ENCODE results near the gene TBC1D25. TPM values are rescaled to one million over a fixed set of nuclear protein-coding genes. Genes with fewer than 3 reads are reported as not detected.

Gene TBC1D25
- total and polyA plus RNA-seq, 2 of the 4 experiments (the other 2 are of a cell fraction) = 11.3 to 15.9 TPM

DNA sequence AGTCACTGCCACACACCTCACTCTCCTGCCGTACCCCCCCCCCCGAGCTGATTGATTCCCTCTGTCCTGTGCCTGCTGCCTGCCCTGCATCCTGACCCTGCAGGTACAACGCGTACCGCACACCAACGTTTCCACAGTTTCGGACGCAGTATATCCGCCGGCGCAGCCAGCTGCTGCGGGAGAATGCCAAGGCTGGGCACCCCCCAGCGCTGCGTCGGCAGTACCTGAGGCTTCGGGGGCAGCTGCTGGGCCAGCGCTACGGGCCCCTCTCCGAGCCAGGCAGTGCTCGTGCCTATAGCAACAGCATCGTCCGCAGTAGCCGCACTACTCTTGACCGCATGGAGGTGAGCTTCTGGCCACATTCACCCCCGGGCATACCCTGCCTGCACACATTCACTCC is 59.1 kb downstream of the TBC1D25 start:
- ATAC-seq (ENCODE audit: low read depth) = no peak

More for the DNA sequence above, 59.1 kb downstream of the TBC1D25 start:
- Histone ChIP-seq H3K9ac (ENCODE audit: low read depth, low read length) (peak overlapping the region; percentile 66), H3K14ac (replicated peaks; ENCODE audit: low read depth, low read length) (peak overlapping the region; percentile 75; the same call in 1 of the 2 replicates), H3K79me1 (ENCODE audit: low read depth in 1 of 2, low read length in 2 of 2) (peaks cover 3 to 10% of the 10 kb centered on the region in 2 experiments; a peak in 2 of 4 replicates), H2BK5ac (ENCODE audit: low read depth, low read length, poor library complexity, severe bottlenecking) (no peak overlapping the region), H4K91ac (ENCODE audit: insufficient read depth, low read depth, low read length) (peak overlapping the region; percentile 73; the same call in 1 of the 2 replicates), H3K23ac (ENCODE audit: low read depth, low read length) (no peak overlapping the region), H3K18ac (ENCODE audit: low read depth, low read length) (no peak overlapping the region), H2AK5ac (ENCODE audit: low read depth, low read length) (peak overlapping the region; percentile 78), H4K8ac (ENCODE audit: low read depth in 2 of 2, low read length in 2 of 2) (peak overlapping the region; percentile 75 to 86), H3K36me3 (ENCODE audit: control insufficient read depth, insufficient read depth, low read length) (peaks cover 18% of the 10 kb centered on the region; the same call in 1 of the 2 replicates), H3K4me3 (ENCODE audit: insufficient read depth, low read depth, low read length) (peak overlapping the region; percentile 62; the same call in 1 of the 2 replicates), H2AFZ (replicated peaks; ENCODE audit: low read length, poor library complexity) (peak overlapping the region; percentile 96), H3K9me1 (ENCODE audit: insufficient read depth, low read length) (no peaks in the 10 kb centered on the region), H2BK20ac (ENCODE audit: low read depth, low read length) (no peak overlapping the region), H3K4me2 (ENCODE audit: low read depth, low read length) (peak overlapping the region; percentile 93), H3K9me3 (ENCODE audit: control insufficient read depth, insufficient read depth, low read length) (no peaks in the 10 kb centered on the region), H3K27me3 (ENCODE audit: control insufficient read depth, insufficient read depth, low read length) (no peaks in the 10 kb centered on the region), H3K4ac (ENCODE audit: low read depth, low read length) (peak overlapping the region; percentile 93), H4K20me1 (ENCODE audit: insufficient read depth, low read length) (no peaks in the 10 kb centered on the region), H2BK120ac (ENCODE audit: low read depth, low read length) (no peak overlapping the region), H2AK9ac (replicated peaks; ENCODE audit: low read depth, low read length, poor library complexity) (peak overlapping the region; percentile 100), H3K56ac (ENCODE audit: extremely low read depth, insufficient read depth, low read length) (no peak overlapping the region), H3K27ac (ENCODE audit: insufficient read depth, low read length) (peak overlapping the region; percentile 47), H2BK15ac (ENCODE audit: low read depth, low read length) (no peak overlapping the region), H3K4me1 (ENCODE audit: control insufficient read depth, insufficient read depth, low read length) (0 out of 2 replicates have a peak, but pooled peaks cover 1% of the 10 kb centered on the region), H4K5ac (ENCODE audit: low read depth, low read length) (peak overlapping the region; percentile 89)
- CTCF ChIA-PET = interaction anchor here (0.6 kb wide), 2 partner anchors 38 to 1050 kb away, joined by 3 to 9 read pairs; no protein-coding TSS in a partner anchor
- 84% methylated on average over 13 of the region's 25 CpGs; no CpG with 5 or more reads in 1 of the 2 experiments for WGBS, 2 experiments (ENCODE audit: extremely low coverage in 2 of 2, insufficient read length in 1 of 2)
- in situ Hi-C loops (cut with MboI; ENCODE audit: low sequenced_read_pairs) = no loop called here
- intact Hi-C loops (cut with micrococcal nuclease) = no loop called here
- dilution Hi-C loops (cut with HindIII; ENCODE audit: low sequenced_read_pairs, unreplicated experiment) = no loop called here
- TF ChIP-seq CEBPB (IDR thresholded peaks at IDR 0.05; ENCODE audit: low read depth, low read length) (no peak), RAD21 (IDR thresholded peaks at IDR 0.05; ENCODE audit: low read length) (no peak), BHLHE40 (IDR thresholded peaks at IDR 0.05; ENCODE audit: low read depth, low read length) (no peak), CHD1 (IDR thresholded peaks at IDR 0.05; ENCODE audit: low read depth, low read length) (no peak), MAZ (IDR thresholded peaks at IDR 0.05; ENCODE audit: borderline replicate concordance, low read depth, low read length) (no peak)
- TF ChIP-seq, protein P1, sequence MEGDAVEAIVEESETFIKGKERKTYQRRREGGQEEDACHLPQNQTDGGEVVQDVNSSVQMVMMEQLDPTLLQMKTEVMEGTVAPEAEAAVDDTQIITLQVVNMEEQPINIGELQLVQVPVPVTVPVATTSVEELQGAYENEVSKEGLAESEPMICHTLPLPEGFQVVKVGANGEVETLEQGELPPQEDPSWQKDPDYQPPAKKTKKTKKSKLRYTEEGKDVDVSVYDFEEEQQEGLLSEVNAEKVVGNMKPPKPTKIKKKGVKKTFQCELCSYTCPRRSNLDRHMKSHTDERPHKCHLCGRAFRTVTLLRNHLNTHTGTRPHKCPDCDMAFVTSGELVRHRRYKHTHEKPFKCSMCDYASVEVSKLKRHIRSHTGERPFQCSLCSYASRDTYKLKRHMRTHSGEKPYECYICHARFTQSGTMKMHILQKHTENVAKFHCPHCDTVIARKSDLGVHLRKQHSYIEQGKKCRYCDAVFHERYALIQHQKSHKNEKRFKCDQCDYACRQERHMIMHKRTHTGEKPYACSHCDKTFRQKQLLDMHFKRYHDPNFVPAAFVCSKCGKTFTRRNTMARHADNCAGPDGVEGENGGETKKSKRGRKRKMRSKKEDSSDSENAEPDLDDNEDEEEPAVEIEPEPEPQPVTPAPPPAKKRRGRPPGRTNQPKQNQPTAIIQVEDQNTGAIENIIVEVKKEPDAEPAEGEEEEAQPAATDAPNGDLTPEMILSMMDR (conservative IDR thresholded peaks at IDR 0.05; ENCODE audit: low read depth, low read length) = no peak
- POLR2A ChIA-PET (ENCODE audit: unreplicated experiment) = interaction anchor here (0.5 kb wide), 1 partner anchor 137 kb away, joined by 3 read pairs; no protein-coding TSS in a partner anchor
- BruUV-seq (replicated peaks) = no TSS peak
- no peak for DNase-seq

All from IMR-90 (cell line).